ENCODE results near the gene GNG7.

GRCh38 chr19:2690856-2691255, 11.6 kb downstream of the GNG7 start:
- TF ChIP-seq POLR2A (IDR thresholded peaks at IDR 0.05) (no peak), CTCF (IDR thresholded peaks at IDR 0.05) (no peak)

Data from adrenal gland (tissue), 5 donors.